HepG2 (cell line): Measurements from ENCODE around the gene ESF1. TPM values are rescaled to one million over a fixed set of nuclear protein-coding genes. Genes with fewer than 3 reads are reported as not detected.
A peak's percentile ranks its signal among the peaks of the same experiment; 100 is the strongest.

Experiments
- CEBPB ChIP-seq: IDR thresholded peaks from 2 replicates; pipeline ENCODE4 v1.6.1; 2011; ENCODE audit warnings: low read depth, low read length, improper control_type of control experiment, borderline replicate concordance
- GPBP1L1 ChIP-seq: sonication (generic); formaldehyde crosslinking; IDR thresholded peaks from 2 replicates; pipeline ENCODE4 v1.5.0; 2020; ENCODE audit warnings: mild to moderate bottlenecking, missing genetic modification reagents
- HHEX ChIP-seq: IDR thresholded peaks from 2 replicates; pipeline ENCODE4 v1.6.1; 2016; ENCODE audit warnings: control low read depth
- HMG20B ChIP-seq: conservative IDR thresholded peaks from 2 replicates; pipeline ENCODE4 v1.6.1; 2016; ENCODE audit warnings: missing genetic modification reagents, missing compliant biosample characterization
- KLF15 ChIP-seq: sonication (generic); formaldehyde crosslinking; IDR thresholded peaks from 2 replicates; pipeline ENCODE4 v1.8.1; 2023; ENCODE audit warnings: borderline replicate concordance, mild to moderate bottlenecking, inconsistent platforms, missing genetic modification reagents, mixed read lengths
- MIER2 ChIP-seq: IDR thresholded peaks from 2 replicates; pipeline ENCODE4 v1.6.1; 2016; ENCODE audit warnings: missing biosample characterization, missing genetic modification reagents
- NR2C2 ChIP-seq: sonication (generic); formaldehyde crosslinking; IDR thresholded peaks from 2 replicates; pipeline ENCODE4 v1.4.0; 2020; ENCODE audit warnings: missing genetic modification reagents, mild to moderate bottlenecking, moderate library complexity, borderline replicate concordance
- PAF1 ChIP-seq: IDR thresholded peaks from 2 replicates; pipeline ENCODE4 v1.6.1; 2016; ENCODE audit warnings: missing genetic modification reagents, missing compliant biosample characterization
- REPIN1 ChIP-seq: sonication (generic); formaldehyde crosslinking; IDR thresholded peaks from 2 replicates; pipeline ENCODE4 v1.8.0; 2022; ENCODE audit warnings: missing genetic modification reagents, low read depth, mild to moderate bottlenecking, borderline replicate concordance
- SOX6 ChIP-seq, 2 experiments: fragments of 450-650 bp in 1 of 2; sonication (generic) in 1 of 2; formaldehyde crosslinking in 1 of 2; IDR thresholded peaks; 2 replicates each; pipeline versions ENCODE4 v1.4.0 to v1.6.1; 2017 to 2020; ENCODE audit warnings: antibody characterized with exemption in 1 of 2, mild to moderate bottlenecking in 1 of 2, missing genetic modification reagents in 1 of 2
- SRF ChIP-seq: IDR thresholded peaks from 2 replicates; pipeline ENCODE4 v1.6.1; 2011; ENCODE audit warnings: mild to moderate bottlenecking, low read depth, low read length, moderate library complexity
- TCF7 ChIP-seq: sonication (generic); IDR thresholded peaks from 2 replicates; pipeline ENCODE4 v1.6.1; 2016; ENCODE audit warnings: antibody characterized with exemption, low read depth
- XRCC5 ChIP-seq: fragments of 200-400 bp; formaldehyde crosslinking; optimal IDR thresholded peaks from 2 replicates; pipeline ENCODE3; 2017; ENCODE audit warnings: mild to moderate bottlenecking, low read length
- ZNF251 ChIP-seq: sonication (generic); formaldehyde crosslinking; IDR thresholded peaks from 2 replicates; pipeline ENCODE4 v1.9.0; 2021; ENCODE audit warnings: mild to moderate bottlenecking, missing genetic modification reagents
- ZNF383 ChIP-seq: sonication (generic); formaldehyde crosslinking; IDR thresholded peaks from 2 replicates; pipeline ENCODE4 v1.4.0; 2020; ENCODE audit warnings: missing genetic modification reagents, mild to moderate bottlenecking, borderline replicate concordance
- ZNF678 ChIP-seq: sonication (generic); formaldehyde crosslinking; IDR thresholded peaks from 2 replicates; pipeline ENCODE4 v1.4.0; 2020; ENCODE audit warnings: mild to moderate bottlenecking, missing genetic modification reagents
- ZNF766 ChIP-seq: sonication (generic); formaldehyde crosslinking; IDR thresholded peaks from 2 replicates; pipeline ENCODE4 v1.5.0; 2020; ENCODE audit warnings: missing genetic modification reagents, borderline replicate concordance
- polyA plus RNA-seq, 8 experiments: library from polyadenylated mRNA; depleted of rRNA in 3 of 8; stranded (reverse) in 7 of 8; unstranded in 1 of 8; fragments of >200 nt; fragmentation: Illumina TruSeq in 4 of 8; extraction: Trizol in 4 of 8; gene quantifications; 2 replicates each; pipeline versions ENCODE4 v1.2.1 to v1.2.3, GENCODE V29; 2011 to 2016; ENCODE audit warnings: low read depth in 4 of 8, missing spikeins in 1 of 8, mixed read lengths in 1 of 8; ENCODE audit not compliant: insufficient read depth in 1 of 8
- total RNA-seq, 5 experiments: library from RNA; depleted of rRNA; stranded (reverse); fragments of >200 nt; fragmentation: Illumina TruSeq; extraction: Trizol; gene quantifications; 2 replicates each; pipeline ENCODE4 v1.2.3, GENCODE V29; 2016; ENCODE audit warnings: low read depth in 1 of 5
- TF ChIP-seq, protein P1 (sequence below): IDR thresholded peaks from 2 replicates; pipeline ENCODE4 v1.6.1; 2012; ENCODE audit warnings: low read depth, low read length, improper control_type of control experiment
- TF ChIP-seq, protein P2 (sequence below): IDR thresholded peaks from 2 replicates; pipeline ENCODE4 v1.6.1; 2016; ENCODE audit warnings: low read depth, missing genetic modification reagents, missing compliant biosample characterization

Gene ESF1
- total and polyA plus RNA-seq, 2 of the 13 experiments (the other 11 are each of a cell fraction or from before 2014, with no cell fraction given) = 7.3 to 66.9 TPM

DNA sequence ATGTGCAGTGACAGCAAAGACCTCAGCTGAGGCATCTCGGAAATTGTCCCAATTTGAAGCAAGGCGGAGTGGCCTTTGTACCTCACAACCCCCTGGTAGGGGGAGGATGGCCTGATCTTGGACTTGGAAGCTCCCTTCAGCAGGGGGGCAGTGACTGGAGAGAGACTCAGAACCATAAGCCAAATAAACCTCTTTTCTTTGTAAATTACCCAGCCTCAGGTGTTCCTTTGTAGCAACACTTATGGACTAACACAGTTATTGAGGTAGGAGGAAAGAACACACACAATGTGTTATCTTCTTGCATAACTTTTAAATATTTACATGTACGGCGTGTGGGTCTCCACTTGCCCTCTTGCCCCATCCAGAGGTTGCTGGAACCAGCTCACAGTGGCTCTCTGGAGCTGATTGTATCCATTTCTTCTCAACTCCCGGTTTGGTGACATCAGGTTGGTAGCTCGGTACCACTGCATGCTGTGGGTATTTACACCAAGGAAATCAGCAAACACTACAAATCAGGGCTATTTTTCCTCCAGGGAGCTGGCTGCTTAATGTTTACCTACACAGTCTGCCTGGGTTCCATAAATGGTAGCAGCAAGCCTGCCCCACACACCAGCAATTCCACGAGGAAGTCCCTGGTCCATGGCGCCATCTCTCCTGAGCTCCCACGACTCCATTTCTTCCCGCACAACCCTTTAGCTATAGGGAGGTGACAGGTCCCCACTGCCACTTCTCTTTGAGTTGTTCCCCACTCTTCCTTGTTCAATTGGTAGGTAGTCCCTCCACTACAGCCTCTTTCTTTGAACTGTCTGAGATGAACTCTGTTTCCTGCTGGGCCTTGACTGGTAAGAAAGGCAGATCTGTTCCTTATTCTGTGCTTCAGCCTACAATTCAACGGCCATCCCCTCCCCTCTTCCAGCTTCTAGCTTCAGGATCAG lies 91.7 kb downstream of the ESF1 start (continued):
- TF ChIP-seq HMG20B (CRISPR knock-in tag) (no peak), ZNF678 (CRISPR knock-in tag) (peak; percentile 30; the same call in 1 of the 2 replicates), ZNF251 (CRISPR knock-in tag) (no peak), NR2C2 (CRISPR knock-in tag) (no peak), SRF (0 out of 2 replicates have a peak, but pooled peaks have one; percentile 34), PAF1 (CRISPR knock-in tag) (no peak), MIER2 (CRISPR knock-in tag) (peak; percentile 58; the same call in 1 of the 2 replicates), XRCC5 (peak; percentile 83), HHEX (CRISPR knock-in tag) (no peak), SOX6 (IDR thresholded peaks at IDR 0.05) (no peak), SOX6 (CRISPR knock-in tag; IDR thresholded peaks at IDR 0.05) (peak; percentile 77), GPBP1L1 (CRISPR knock-in tag) (no peak), ZNF766 (CRISPR knock-in tag) (peak; percentile 95), TCF7 (peak; percentile 34), REPIN1 (CRISPR knock-in tag) (peak; percentile 69), KLF15 (CRISPR knock-in tag) (no peak), CEBPB (peak; percentile 90), ZNF383 (CRISPR knock-in tag) (no peak)
- TF ChIP-seq, protein P1, sequence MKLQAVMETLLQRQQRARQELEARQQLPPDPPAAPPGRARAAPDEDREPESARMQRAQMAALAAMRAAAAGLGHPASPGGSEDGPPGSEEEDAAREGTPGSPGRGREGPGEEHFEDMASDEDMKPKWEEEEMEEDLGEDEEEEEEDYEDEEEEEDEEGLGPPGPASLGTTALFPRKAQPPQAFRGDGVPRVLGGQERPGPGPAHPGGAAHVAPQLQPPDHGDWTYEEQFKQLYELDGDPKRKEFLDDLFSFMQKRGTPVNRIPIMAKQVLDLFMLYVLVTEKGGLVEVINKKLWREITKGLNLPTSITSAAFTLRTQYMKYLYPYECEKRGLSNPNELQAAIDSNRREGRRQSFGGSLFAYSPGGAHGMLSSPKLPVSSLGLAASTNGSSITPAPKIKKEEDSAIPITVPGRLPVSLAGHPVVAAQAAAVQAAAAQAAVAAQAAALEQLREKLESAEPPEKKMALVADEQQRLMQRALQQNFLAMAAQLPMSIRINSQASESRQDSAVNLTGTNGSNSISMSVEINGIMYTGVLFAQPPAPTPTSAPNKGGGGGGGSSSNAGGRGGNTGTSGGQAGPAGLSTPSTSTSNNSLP = no peak
- TF ChIP-seq, protein P2, sequence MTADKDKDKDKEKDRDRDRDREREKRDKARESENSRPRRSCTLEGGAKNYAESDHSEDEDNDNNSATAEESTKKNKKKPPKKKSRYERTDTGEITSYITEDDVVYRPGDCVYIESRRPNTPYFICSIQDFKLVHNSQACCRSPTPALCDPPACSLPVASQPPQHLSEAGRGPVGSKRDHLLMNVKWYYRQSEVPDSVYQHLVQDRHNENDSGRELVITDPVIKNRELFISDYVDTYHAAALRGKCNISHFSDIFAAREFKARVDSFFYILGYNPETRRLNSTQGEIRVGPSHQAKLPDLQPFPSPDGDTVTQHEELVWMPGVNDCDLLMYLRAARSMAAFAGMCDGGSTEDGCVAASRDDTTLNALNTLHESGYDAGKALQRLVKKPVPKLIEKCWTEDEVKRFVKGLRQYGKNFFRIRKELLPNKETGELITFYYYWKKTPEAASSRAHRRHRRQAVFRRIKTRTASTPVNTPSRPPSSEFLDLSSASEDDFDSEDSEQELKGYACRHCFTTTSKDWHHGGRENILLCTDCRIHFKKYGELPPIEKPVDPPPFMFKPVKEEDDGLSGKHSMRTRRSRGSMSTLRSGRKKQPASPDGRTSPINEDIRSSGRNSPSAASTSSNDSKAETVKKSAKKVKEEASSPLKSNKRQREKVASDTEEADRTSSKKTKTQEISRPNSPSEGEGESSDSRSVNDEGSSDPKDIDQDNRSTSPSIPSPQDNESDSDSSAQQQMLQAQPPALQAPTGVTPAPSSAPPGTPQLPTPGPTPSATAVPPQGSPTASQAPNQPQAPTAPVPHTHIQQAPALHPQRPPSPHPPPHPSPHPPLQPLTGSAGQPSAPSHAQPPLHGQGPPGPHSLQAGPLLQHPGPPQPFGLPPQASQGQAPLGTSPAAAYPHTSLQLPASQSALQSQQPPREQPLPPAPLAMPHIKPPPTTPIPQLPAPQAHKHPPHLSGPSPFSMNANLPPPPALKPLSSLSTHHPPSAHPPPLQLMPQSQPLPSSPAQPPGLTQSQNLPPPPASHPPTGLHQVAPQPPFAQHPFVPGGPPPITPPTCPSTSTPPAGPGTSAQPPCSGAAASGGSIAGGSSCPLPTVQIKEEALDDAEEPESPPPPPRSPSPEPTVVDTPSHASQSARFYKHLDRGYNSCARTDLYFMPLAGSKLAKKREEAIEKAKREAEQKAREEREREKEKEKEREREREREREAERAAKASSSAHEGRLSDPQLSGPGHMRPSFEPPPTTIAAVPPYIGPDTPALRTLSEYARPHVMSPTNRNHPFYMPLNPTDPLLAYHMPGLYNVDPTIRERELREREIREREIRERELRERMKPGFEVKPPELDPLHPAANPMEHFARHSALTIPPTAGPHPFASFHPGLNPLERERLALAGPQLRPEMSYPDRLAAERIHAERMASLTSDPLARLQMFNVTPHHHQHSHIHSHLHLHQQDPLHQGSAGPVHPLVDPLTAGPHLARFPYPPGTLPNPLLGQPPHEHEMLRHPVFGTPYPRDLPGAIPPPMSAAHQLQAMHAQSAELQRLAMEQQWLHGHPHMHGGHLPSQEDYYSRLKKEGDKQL (CRISPR knock-in tag) = 0 out of 2 replicates have a peak, but pooled peaks have one; percentile 25
